Testis (tissue), 3 donors: ENCODE data around the gene ISG20. TPM values are rescaled to one million over a fixed set of nuclear protein-coding genes. Genes with fewer than 3 reads are reported as not detected.

Experiments
- DNase-seq: peaks from one replicate; pipeline ENCODE4 v3.0.0-alpha.2; 2019
- H3K27ac ChIP-seq, 2 donors: fragments of 200-600 bp; sonication (generic); one replicate each; pipeline ENCODE4 v1.5.1; 2019
- H3K27me3 ChIP-seq: fragments of 200-600 bp; sonication (generic); one replicate; pipeline ENCODE4 v1.5.1; 2019
- H3K36me3 ChIP-seq: fragments of 200-600 bp; sonication (generic); one replicate; pipeline ENCODE4 v1.5.1; 2017; ENCODE audit warnings: low read depth; ENCODE audit errors: missing control alignments
- H3K4me1 ChIP-seq: fragments of 200-600 bp; sonication (generic); one replicate; pipeline ENCODE4 v1.5.1; 2019
- H3K4me3 ChIP-seq, 2 donors: fragments of 200-600 bp; sonication (generic); one replicate each; pipeline ENCODE4 v1.5.1; 2017 to 2019
- H3K9me3 ChIP-seq: fragments of 200-600 bp; sonication (generic); one replicate; pipeline ENCODE4 v1.5.1; 2017
- POLR2A ChIP-seq: fragments of 450-650 bp; IDR thresholded peaks from one replicate; pipeline ENCODE4 v1.6.1; 2017; ENCODE audit warnings: antibody characterized with exemption, mild to moderate bottlenecking, moderate library complexity
- WGBS, 2 donors: methylation state at CpG; one replicate each; pipeline ENCODE4 v1.1.5; 2018; 5-methylcytosine and 5-hydroxymethylcytosine counted together
- intact Hi-C: fragments of 100-400 bp; cut with DNase I; formaldehyde crosslinking; loops from one replicate; pipeline ENCODE4 v1.15.1; 2023; ENCODE audit warnings: low total_unique reads
- polyA plus RNA-seq: library from polyadenylated mRNA; stranded (reverse); fragments of 350-450 nt; fragmentation: Illumina TruSeq; extraction: RNeasy Lipid Tissue Mini Kit (QIAGEN cat#74804); gene quantifications from one replicate; pipeline ENCODE4 v1.2.3, GENCODE V29; 2014; ENCODE audit warnings: low read depth, low replicate concordance; ENCODE audit not compliant: insufficient read depth
- total RNA-seq, 2 donors: library from RNA; depleted of rRNA; stranded (reverse); fragments of >200 nt; gene quantifications; one replicate each; pipeline ENCODE4 v1.2.3, GENCODE V29; 2016
- TF ChIP-seq, protein P1 (sequence below), 3 experiments: fragments of 450-650 bp in 2 of 3; fragments of 200-600 bp in 1 of 3; sonication (generic) in 1 of 3; IDR thresholded peaks; one replicate each; pipeline ENCODE4 v1.5.1; 2016 to 2019; ENCODE audit warnings: antibody characterized with exemption in 3 of 3, mild to moderate bottlenecking in 2 of 3, moderate library complexity in 1 of 3

ISG20 gene
- total and polyA plus RNA-seq, 3 donors from 2014 or later = 6.8 to 17.0 (median 8.7) TPM

GRCh38 chr15:88622605-88622975, 16.2 kb upstream of the ISG20 start:
- Histone ChIP-seq H3K27me3 (no peaks in the 10 kb centered on the region), H3K4me3 (peak overlapping the region; percentile 82 to 88), H3K9me3 (no peaks in the 10 kb centered on the region), H3K36me3 (no peaks in the 10 kb centered on the region), H3K27ac (peak overlapping the region in 1 of 2 donors; percentile 81), H3K4me1 (peaks cover 28% of the 10 kb centered on the region)
- TF ChIP-seq, protein P1, sequence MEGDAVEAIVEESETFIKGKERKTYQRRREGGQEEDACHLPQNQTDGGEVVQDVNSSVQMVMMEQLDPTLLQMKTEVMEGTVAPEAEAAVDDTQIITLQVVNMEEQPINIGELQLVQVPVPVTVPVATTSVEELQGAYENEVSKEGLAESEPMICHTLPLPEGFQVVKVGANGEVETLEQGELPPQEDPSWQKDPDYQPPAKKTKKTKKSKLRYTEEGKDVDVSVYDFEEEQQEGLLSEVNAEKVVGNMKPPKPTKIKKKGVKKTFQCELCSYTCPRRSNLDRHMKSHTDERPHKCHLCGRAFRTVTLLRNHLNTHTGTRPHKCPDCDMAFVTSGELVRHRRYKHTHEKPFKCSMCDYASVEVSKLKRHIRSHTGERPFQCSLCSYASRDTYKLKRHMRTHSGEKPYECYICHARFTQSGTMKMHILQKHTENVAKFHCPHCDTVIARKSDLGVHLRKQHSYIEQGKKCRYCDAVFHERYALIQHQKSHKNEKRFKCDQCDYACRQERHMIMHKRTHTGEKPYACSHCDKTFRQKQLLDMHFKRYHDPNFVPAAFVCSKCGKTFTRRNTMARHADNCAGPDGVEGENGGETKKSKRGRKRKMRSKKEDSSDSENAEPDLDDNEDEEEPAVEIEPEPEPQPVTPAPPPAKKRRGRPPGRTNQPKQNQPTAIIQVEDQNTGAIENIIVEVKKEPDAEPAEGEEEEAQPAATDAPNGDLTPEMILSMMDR (IDR thresholded peaks at IDR 0.05) = no peak
- 29 to 37% methylated on average over 5 of the region's 5 CpGs for WGBS, 2 donors
- intact Hi-C loops = no loop called here
- no peak for DNase-seq

- H3K4me3 ChIP-seq = no peak overlapping the region
- WGBS, 2 donors = 86 to 93% methylated on average over 2 of the region's 2 CpGs
These were observed 15.8 kb upstream of the ISG20 start for GRCh38 chr15:88623061-88623460.

GRCh38 chr15:88623632-88624031, 15.2 kb upstream of the ISG20 start:
- no peak for DNase-seq
- intact Hi-C loops = no loop called here
- H3K36me3 ChIP-seq = no peaks in the 10 kb centered on the region
- no peaks in the 10 kb centered on the region for H3K9me3 ChIP-seq
- H3K4me1 ChIP-seq = peaks cover 28% of the 10 kb centered on the region
- H3K27ac ChIP-seq = no peak overlapping the region
- no peak for TF ChIP-seq POLR2A
- TF ChIP-seq, protein P1 (IDR thresholded peaks at IDR 0.05) = no peak
- no peak overlapping the region for H3K4me3 ChIP-seq
- no peaks in the 10 kb centered on the region for H3K27me3 ChIP-seq
- 90 to 93% methylated on average over 3 of the region's 3 CpGs for WGBS, 2 donors

More at GRCh38 chr15:88623061-88623460, 15.8 kb upstream of the ISG20 start:
- Histone ChIP-seq H3K27ac (no peak overlapping the region), H3K9me3 (no peaks in the 10 kb centered on the region), H3K4me1 (peaks cover 28% of the 10 kb centered on the region), H3K36me3 (no peaks in the 10 kb centered on the region), H3K27me3 (no peaks in the 10 kb centered on the region)
- no peak for TF ChIP-seq POLR2A
- TF ChIP-seq, protein P1 (IDR thresholded peaks at IDR 0.05) = no peak
- intact Hi-C loops = no loop called here
- DNase-seq = no peak

- TF ChIP-seq POLR2A = no peak
- TF ChIP-seq, protein P1 (IDR thresholded peaks at IDR 0.05) = peak; percentile 13 to 35 (median 33)
- Histone ChIP-seq H3K36me3 (no peaks in the 10 kb centered on the region), H3K4me3 (no peak overlapping the region), H3K9me3 (no peaks in the 10 kb centered on the region), H3K4me1 (peaks cover 28% of the 10 kb centered on the region), H3K27ac (no peak overlapping the region), H3K27me3 (no peaks in the 10 kb centered on the region)
- no peak for DNase-seq
- 60 to 61% methylated on average over 19 of the region's 19 CpGs for WGBS, 2 donors
- intact Hi-C loops = no loop called here
These were observed 14.5 kb upstream of the ISG20 start for GRCh38 chr15:88624156-88624970.
